HUES48 (cell line): ENCODE results near the gene CD96.

Source experiments
- H3K27ac ChIP-seq: one replicate; pipeline ENCODE4 v1.7.0; 2013; ENCODE audit warnings: low read depth, low read length, inconsistent platforms
- H3K27me3 ChIP-seq: 2 replicates; pipeline ENCODE4 v1.6.1; 2013; ENCODE audit warnings: mild to moderate bottlenecking, low read length; ENCODE audit not compliant: control insufficient read depth, insufficient read depth
- H3K36me3 ChIP-seq: 2 replicates; pipeline ENCODE4 v1.6.1; 2013; ENCODE audit warnings: low read length; ENCODE audit not compliant: control insufficient read depth, insufficient read depth
- H3K4me1 ChIP-seq: 2 replicates; pipeline ENCODE4 v1.6.1; 2013; ENCODE audit warnings: mild to moderate bottlenecking, low read length; ENCODE audit not compliant: control insufficient read depth, insufficient read depth
- H3K4me3 ChIP-seq: 2 replicates; pipeline ENCODE4 v1.5.1; 2013; ENCODE audit warnings: mild to moderate bottlenecking, low read depth, low read length
- H3K9ac ChIP-seq: 2 replicates; pipeline ENCODE4 v1.6.1; 2013; ENCODE audit warnings: mild to moderate bottlenecking, low read depth, low read length, moderate library complexity
- H3K9me3 ChIP-seq: 2 replicates; pipeline ENCODE4 v1.6.1; 2013; ENCODE audit warnings: low read length; ENCODE audit not compliant: control insufficient read depth, insufficient read depth

Gene CD96

DNA sequence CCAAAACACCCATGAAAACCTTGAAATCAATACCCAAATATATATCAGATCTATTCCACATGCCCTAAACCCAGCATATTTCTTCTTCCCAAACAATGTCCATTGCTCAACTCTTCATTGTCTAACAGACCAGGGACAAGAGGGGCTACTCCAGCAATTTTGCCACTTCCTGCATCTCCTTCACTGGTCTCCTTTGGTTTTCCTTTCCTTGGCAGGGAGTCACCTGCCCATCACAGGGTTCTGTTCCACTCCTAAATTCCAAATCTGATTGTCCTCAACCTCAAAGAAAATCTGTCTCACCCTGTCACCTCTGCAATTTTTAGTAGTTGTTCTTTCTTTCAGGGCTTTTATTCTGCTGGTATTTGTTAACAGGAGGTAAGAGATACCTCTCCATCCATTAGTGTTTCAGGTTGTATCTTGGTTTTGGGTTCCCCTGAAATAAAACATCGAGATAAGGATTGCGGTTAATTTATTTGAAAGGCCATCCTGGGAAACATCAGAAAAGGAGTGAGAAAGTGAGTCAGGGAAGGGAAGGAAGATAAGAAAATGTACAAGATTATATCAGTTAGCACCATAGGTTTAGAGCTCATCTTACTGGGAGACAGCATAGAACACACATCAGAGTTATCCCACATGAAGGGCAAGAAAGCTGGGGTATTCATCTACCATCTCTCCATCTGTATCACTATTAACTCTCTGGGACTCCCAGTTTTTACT is 39.6 kb downstream of the CD96 start:
- H3K27ac ChIP-seq = no peak overlapping the region

DNA sequence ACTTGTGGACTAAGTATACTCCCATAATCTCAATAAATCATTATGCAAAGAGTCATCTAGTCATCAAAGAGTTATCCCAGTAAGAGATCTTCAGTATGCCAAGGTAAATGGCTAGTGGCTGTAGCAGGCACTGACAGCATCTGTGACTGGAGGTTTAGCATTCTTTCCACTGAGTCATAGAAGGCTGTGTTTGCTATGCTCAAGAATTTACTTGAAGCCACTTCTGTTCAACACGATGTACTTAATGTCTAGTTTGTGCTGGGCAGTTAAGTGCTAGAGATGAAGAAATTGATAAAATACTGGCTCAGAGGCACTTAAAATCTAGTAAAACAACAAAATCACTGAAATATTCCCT is 40.1 kb downstream of the CD96 start:
- Histone ChIP-seq H3K36me3 (no peaks in the 10 kb centered on the region), H3K9me3 (0 out of 2 replicates have a peak, but pooled peaks cover 4% of the 10 kb centered on the region), H3K4me1 (no peaks in the 10 kb centered on the region), H3K9ac (no peak overlapping the region), H3K27ac (no peak overlapping the region), H3K4me3 (no peak overlapping the region), H3K27me3 (no peaks in the 10 kb centered on the region)

More for the DNA sequence above, 39.6 kb downstream of the CD96 start:
- Histone ChIP-seq H3K9me3 (0 out of 2 replicates have a peak, but pooled peaks cover 4% of the 10 kb centered on the region), H3K9ac (no peak overlapping the region), H3K36me3 (no peaks in the 10 kb centered on the region), H3K4me3 (no peak overlapping the region), H3K4me1 (no peaks in the 10 kb centered on the region), H3K27me3 (no peaks in the 10 kb centered on the region)

DNA sequence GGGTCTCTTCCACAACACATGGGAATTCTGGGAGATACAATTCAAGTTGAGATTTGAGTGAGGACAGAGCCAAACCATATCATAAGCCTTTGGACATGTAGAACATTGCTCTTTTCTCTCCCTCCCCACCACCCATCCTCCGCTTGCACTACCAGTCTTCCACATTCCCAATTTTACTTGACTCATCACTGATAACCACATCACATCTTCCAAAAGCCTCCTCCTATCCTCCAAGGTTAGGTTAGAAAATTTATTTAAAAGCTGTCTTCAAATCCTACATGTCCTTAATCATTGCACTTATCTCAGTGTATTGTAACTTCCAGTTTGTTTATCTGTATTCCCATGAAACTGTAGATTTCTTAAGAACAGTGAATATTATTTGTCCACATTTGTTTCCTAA is 42.7 kb downstream of the CD96 start:
- H3K36me3 ChIP-seq = no peaks in the 10 kb centered on the region
- no peaks in the 10 kb centered on the region for H3K27me3 ChIP-seq
- no peak overlapping the region for H3K9ac ChIP-seq
- H3K9me3 ChIP-seq = 0 out of 2 replicates have a peak, but pooled peaks cover 4% of the 10 kb centered on the region
- H3K4me3 ChIP-seq = no peak overlapping the region
- H3K27ac ChIP-seq = no peak overlapping the region
- H3K4me1 ChIP-seq = no peaks in the 10 kb centered on the region

DNA sequence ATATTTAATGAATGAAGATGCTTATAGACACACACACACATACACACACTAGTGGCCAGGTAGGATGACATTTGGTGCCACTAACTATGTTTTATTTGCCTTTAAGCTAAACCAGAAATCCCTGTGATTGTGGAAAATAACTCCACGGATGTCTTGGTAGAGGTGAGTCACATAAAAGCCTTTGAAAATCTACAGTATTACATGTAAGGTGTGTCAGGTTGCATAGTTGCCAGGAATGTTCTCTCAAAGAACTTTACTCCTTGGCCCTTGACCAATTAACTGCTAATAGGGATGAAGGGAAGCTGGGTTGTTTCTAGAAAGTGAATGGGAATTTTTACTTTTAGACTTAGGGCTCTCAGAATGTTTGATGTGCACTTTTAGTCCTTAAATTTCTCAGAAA is 43.2 kb downstream of the CD96 start:
- no peak overlapping the region for H3K27ac ChIP-seq
- H3K4me3 ChIP-seq = no peak overlapping the region
- H3K9me3 ChIP-seq = 0 out of 2 replicates have a peak, but pooled peaks cover 4% of the 10 kb centered on the region
- H3K36me3 ChIP-seq = no peaks in the 10 kb centered on the region
- H3K9ac ChIP-seq = no peak overlapping the region
- H3K27me3 ChIP-seq = no peaks in the 10 kb centered on the region
- no peaks in the 10 kb centered on the region for H3K4me1 ChIP-seq

DNA sequence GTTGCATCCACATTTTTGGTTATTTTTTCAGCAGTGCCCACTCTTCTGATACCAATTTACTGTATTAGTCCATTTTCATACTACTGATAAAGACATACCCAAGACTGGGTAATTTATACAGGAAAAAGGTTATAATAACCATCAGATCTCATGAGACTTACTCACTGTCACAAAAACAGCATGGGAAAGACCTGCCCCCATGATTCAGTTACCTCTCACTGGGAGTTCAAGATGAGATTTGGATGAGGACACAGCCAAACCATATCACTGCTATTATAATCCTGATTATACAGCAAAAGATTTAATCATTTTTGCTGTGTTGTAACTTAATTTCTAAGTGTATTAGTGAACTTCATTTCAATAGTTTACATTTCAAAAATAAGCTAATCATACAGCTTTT is 46.5 kb downstream of the CD96 start:
- Histone ChIP-seq H3K27ac (no peak overlapping the region), H3K9ac (no peak overlapping the region), H3K36me3 (no peaks in the 10 kb centered on the region), H3K4me1 (no peaks in the 10 kb centered on the region), H3K27me3 (no peaks in the 10 kb centered on the region), H3K9me3 (0 out of 2 replicates have a peak, but pooled peaks cover 2% of the 10 kb centered on the region), H3K4me3 (no peak overlapping the region)

DNA sequence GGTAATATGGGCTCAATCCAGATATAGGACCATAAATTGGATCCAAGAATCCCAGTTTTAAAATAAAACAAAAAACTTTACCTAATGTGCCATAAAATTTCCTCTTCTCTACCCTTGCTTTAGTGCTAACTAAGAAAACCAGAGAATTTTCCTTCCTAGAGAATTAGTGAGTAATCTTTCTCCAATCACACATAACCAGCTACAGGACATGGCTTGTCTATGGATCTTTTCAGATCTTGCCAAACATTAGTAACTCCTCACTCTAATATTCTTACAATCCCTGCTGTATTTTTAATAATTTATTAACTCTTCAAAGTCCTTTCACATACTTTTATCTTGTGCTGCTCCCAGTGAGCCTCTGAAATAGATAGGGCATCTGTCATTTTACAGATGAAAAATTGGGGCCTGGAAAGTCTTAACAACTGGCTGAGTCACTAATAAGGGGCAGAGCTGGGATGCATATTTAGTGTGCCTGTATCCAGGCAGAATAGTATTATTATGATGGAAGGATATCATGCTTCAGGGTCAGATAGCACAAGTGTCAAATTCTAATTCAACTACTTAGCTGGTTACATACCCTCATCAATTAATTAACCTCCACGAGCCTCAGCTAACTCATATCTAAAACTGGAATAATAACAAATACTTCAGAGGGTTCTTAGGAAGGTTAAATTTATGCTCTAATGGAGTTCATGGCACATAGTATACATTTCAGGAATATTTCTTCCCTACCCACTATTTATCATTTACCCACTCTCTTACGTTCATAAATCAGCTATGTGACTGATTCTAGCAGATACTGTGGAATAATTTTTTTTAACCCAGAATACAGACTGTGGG is 47.5 kb downstream of the CD96 start:
- H3K9ac ChIP-seq = no peak overlapping the region
- no peak overlapping the region for H3K4me3 ChIP-seq
- no peaks in the 10 kb centered on the region for H3K4me1 ChIP-seq
- no peaks in the 10 kb centered on the region for H3K27me3 ChIP-seq
- H3K9me3 ChIP-seq = no peaks in the 10 kb centered on the region
- no peaks in the 10 kb centered on the region for H3K36me3 ChIP-seq
- no peak overlapping the region for H3K27ac ChIP-seq

DNA sequence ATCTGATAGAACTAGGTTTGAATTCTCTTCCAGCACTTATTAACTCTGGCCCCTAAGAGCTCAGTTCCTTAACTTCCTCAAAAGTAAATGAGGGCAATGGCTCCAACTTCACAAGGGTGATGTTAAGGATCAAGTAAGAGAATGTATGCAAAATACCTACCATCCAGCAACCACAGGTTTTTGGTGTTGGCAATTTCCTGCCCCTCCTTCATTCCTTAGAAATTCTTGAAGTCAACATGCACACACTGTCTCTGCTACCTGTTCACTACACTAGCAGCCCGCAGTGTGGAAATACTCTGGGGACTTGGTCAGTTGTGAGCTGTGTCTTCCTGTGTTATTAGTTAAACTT is 48.1 kb downstream of the CD96 start:
- Histone ChIP-seq H3K4me1 (no peaks in the 10 kb centered on the region), H3K27me3 (no peaks in the 10 kb centered on the region), H3K4me3 (no peak overlapping the region), H3K9me3 (no peaks in the 10 kb centered on the region), H3K9ac (no peak overlapping the region), H3K27ac (no peak overlapping the region), H3K36me3 (no peaks in the 10 kb centered on the region)

DNA sequence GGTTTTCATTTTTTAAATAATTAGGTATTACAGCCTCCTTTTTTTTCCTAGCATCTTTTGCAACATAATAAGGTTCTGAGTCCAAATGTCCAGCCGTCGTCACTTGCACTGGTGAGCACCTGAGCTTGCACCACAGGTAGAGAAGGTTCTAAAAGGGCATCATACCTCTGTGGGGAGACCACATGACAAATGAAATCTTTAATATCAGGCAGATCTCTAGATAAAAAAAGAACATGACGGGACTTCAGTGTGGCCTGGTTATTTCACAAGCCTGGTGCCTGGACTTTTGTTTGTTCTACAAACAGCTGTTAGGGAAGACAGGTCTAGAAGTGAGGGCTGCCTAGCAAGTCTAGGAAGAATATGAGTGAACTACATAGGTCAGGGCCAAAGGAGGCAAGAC is 49.6 kb downstream of the CD96 start:
- Histone ChIP-seq H3K9ac (no peak overlapping the region), H3K36me3 (no peaks in the 10 kb centered on the region)

DNA sequence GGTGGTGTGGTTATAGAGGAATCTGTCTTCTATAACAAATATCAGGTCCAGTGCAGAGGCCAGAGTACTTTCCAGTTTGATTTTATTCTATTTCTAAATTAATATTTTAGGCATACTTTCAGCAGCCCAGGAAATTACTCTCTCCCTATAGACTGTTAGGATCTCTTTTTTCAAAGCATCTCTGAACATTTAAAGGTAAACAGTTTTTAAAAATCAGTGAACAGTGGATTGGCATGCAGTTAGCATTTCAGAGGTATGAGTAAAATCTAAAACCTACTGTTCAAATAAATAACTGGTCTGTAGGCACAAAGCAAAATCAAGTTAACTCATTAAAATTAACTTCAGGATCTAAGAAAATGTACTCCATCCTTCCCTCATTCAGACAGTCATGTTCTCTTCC is 50.1 kb downstream of the CD96 start:
- no peak overlapping the region for H3K9ac ChIP-seq
- no peaks in the 10 kb centered on the region for H3K36me3 ChIP-seq
- H3K27ac ChIP-seq = no peak overlapping the region
- H3K4me3 ChIP-seq = no peak overlapping the region
- H3K27me3 ChIP-seq = no peaks in the 10 kb centered on the region
- H3K9me3 ChIP-seq = no peaks in the 10 kb centered on the region
- no peaks in the 10 kb centered on the region for H3K4me1 ChIP-seq

More for the DNA sequence above, 49.6 kb downstream of the CD96 start:
- Histone ChIP-seq H3K4me3 (no peak overlapping the region), H3K9me3 (no peaks in the 10 kb centered on the region), H3K27ac (no peak overlapping the region), H3K4me1 (no peaks in the 10 kb centered on the region), H3K27me3 (no peaks in the 10 kb centered on the region)

DNA sequence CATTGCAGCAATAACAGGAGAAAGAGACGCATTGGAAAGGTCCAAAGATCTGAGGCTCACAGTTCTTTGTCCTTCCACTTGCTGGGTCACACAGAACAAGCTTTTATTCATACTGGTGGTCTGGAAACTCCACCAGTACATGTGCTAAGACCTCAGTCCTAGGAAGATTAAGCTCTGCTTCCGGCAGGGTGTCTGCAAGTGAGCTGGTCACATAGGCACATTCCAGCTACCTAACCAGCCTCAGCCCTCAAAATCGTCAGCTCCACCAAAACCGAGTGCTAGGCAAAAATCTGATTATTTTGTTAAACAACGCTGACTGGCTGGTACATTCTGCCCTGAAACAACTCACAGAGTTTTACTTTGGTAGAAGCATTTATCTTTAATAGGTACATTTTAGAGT is 50.9 kb downstream of the CD96 start:
- Histone ChIP-seq H3K36me3 (no peaks in the 10 kb centered on the region), H3K27ac (no peak overlapping the region), H3K4me1 (no peaks in the 10 kb centered on the region), H3K27me3 (no peaks in the 10 kb centered on the region), H3K9me3 (no peaks in the 10 kb centered on the region), H3K9ac (no peak overlapping the region), H3K4me3 (no peak overlapping the region)

DNA sequence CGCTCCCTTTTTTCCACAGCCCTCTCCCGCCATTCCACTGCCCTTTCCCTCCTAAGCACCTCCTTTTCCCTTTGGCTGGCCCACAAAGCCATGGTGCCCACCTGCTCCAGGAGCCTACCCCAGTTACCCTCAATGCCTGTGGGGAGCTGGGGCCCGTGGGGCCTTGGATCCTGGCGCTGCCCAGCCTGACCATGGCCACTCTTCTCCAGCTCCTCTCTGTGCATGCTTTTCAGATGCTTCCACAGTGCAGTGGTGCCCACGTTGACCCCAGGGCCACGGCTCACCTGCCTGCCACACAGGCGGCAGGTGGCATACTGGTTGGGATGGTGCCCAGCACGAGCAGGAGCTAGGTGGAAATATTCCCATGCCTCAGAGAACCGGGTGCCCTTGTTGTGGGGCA is 51.7 kb downstream of the CD96 start:
- Histone ChIP-seq H3K4me1 (no peaks in the 10 kb centered on the region), H3K27me3 (no peaks in the 10 kb centered on the region), H3K27ac (no peak overlapping the region), H3K36me3 (no peaks in the 10 kb centered on the region), H3K4me3 (no peak overlapping the region), H3K9me3 (no peaks in the 10 kb centered on the region), H3K9ac (no peak overlapping the region)
